ENCODE measurements around the gene CDON.

CDON gene

GRCh38 chr11:126104420-126104819 is 41.8 kb upstream of the CDON start:
- no peak overlapping the region for H3K27ac ChIP-seq (replicated peaks)
- peaks cover 2% of the 10 kb centered on the region for H3K27me3 ChIP-seq (ENCODE audit: insufficient read depth, poor library complexity, severe bottlenecking)
- no peak overlapping the region for H3K4me3 ChIP-seq (replicated peaks; ENCODE audit: insufficient read depth, low read length)

GRCh38 chr11:126103150-126103549 is 40.5 kb upstream of the CDON start:
- Histone ChIP-seq H3K27me3 (ENCODE audit: insufficient read depth, poor library complexity, severe bottlenecking) (peaks cover 2% of the 10 kb centered on the region), H3K27ac (replicated peaks) (no peak overlapping the region), H3K4me3 (replicated peaks; ENCODE audit: insufficient read depth, low read length) (no peak overlapping the region)
- TF ChIP-seq GABPA (IDR thresholded peaks at IDR 0.05; ENCODE audit: low read depth) (no peak), POLR2AphosphoS5 (IDR thresholded peaks at IDR 0.05; ENCODE audit: low read depth) (no peak), SPI1 (IDR thresholded peaks at IDR 0.05; ENCODE audit: borderline replicate concordance, low read depth) (no peak)
- TF ChIP-seq, protein P1, sequence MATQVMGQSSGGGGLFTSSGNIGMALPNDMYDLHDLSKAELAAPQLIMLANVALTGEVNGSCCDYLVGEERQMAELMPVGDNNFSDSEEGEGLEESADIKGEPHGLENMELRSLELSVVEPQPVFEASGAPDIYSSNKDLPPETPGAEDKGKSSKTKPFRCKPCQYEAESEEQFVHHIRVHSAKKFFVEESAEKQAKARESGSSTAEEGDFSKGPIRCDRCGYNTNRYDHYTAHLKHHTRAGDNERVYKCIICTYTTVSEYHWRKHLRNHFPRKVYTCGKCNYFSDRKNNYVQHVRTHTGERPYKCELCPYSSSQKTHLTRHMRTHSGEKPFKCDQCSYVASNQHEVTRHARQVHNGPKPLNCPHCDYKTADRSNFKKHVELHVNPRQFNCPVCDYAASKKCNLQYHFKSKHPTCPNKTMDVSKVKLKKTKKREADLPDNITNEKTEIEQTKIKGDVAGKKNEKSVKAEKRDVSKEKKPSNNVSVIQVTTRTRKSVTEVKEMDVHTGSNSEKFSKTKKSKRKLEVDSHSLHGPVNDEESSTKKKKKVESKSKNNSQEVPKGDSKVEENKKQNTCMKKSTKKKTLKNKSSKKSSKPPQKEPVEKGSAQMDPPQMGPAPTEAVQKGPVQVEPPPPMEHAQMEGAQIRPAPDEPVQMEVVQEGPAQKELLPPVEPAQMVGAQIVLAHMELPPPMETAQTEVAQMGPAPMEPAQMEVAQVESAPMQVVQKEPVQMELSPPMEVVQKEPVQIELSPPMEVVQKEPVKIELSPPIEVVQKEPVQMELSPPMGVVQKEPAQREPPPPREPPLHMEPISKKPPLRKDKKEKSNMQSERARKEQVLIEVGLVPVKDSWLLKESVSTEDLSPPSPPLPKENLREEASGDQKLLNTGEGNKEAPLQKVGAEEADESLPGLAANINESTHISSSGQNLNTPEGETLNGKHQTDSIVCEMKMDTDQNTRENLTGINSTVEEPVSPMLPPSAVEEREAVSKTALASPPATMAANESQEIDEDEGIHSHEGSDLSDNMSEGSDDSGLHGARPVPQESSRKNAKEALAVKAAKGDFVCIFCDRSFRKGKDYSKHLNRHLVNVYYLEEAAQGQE (IDR thresholded peaks at IDR 0.05; ENCODE audit: insufficient replicate concordance, low read depth) = no peak
- TF ChIP-seq, protein P2, sequence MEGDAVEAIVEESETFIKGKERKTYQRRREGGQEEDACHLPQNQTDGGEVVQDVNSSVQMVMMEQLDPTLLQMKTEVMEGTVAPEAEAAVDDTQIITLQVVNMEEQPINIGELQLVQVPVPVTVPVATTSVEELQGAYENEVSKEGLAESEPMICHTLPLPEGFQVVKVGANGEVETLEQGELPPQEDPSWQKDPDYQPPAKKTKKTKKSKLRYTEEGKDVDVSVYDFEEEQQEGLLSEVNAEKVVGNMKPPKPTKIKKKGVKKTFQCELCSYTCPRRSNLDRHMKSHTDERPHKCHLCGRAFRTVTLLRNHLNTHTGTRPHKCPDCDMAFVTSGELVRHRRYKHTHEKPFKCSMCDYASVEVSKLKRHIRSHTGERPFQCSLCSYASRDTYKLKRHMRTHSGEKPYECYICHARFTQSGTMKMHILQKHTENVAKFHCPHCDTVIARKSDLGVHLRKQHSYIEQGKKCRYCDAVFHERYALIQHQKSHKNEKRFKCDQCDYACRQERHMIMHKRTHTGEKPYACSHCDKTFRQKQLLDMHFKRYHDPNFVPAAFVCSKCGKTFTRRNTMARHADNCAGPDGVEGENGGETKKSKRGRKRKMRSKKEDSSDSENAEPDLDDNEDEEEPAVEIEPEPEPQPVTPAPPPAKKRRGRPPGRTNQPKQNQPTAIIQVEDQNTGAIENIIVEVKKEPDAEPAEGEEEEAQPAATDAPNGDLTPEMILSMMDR (IDR thresholded peaks at IDR 0.05; ENCODE audit: insufficient read depth, low read length) = no peak
- no peak for DNase-seq (ENCODE audit: low read depth in 1 of 2, low spot score in 1 of 2)

More at GRCh38 chr11:126104420-126104819, 41.8 kb upstream of the CDON start:
- DNase-seq (ENCODE audit: low read depth in 1 of 2, low spot score in 1 of 2) = no peak
- TF ChIP-seq, protein P1 (IDR thresholded peaks at IDR 0.05; ENCODE audit: insufficient replicate concordance, low read depth) = no peak
- TF ChIP-seq, protein P2 (IDR thresholded peaks at IDR 0.05; ENCODE audit: insufficient read depth, low read length) = no peak
- TF ChIP-seq GABPA (IDR thresholded peaks at IDR 0.05; ENCODE audit: low read depth) = no peak
- TF ChIP-seq POLR2AphosphoS5 (IDR thresholded peaks at IDR 0.05; ENCODE audit: low read depth) = no peak
- TF ChIP-seq SPI1 (IDR thresholded peaks at IDR 0.05; ENCODE audit: borderline replicate concordance, low read depth) = no peak

DNA sequence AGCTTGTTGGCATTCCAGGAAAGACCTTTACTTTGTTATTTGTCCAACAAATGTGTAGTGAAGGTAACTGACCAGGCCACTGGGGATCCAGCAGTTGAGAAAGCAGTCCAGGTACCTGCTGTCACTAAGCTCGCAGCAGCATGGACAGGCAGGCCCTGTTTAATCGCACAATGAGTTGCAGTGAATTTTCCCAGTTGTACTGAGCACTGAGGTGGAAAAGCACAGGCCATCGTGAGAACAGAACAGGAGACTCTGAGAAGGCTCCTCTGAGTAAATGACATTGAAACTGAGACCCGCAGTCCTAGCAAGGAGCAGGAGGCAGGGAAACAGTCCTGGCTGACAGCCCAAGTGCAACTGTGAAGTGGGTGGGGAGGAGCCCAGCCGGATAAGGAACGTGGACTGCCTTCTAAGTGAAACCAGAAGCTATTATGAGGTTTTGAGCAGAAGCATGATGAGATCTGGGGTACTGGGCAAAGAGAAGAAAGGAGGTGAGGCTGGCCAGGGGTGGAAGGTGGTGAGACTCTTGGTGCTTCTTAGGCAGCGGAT is 39.8 kb upstream of the CDON start:
- Histone ChIP-seq H3K4me3 (replicated peaks; ENCODE audit: insufficient read depth, low read length) (no peak overlapping the region), H3K27ac (replicated peaks) (no peak overlapping the region), H3K27me3 (ENCODE audit: insufficient read depth, poor library complexity, severe bottlenecking) (peaks cover 2% of the 10 kb centered on the region)
- TF ChIP-seq GABPA (IDR thresholded peaks at IDR 0.05; ENCODE audit: low read depth) = no peak
- TF ChIP-seq SPI1 (IDR thresholded peaks at IDR 0.05; ENCODE audit: borderline replicate concordance, low read depth) = no peak
- TF ChIP-seq, protein P2 (IDR thresholded peaks at IDR 0.05; ENCODE audit: insufficient read depth, low read length) = no peak
- TF ChIP-seq POLR2AphosphoS5 (IDR thresholded peaks at IDR 0.05; ENCODE audit: low read depth) = no peak
- TF ChIP-seq, protein P1 (IDR thresholded peaks at IDR 0.05; ENCODE audit: insufficient replicate concordance, low read depth) = no peak
- DNase-seq (ENCODE audit: low read depth in 1 of 2, low spot score in 1 of 2) = no peak

Measured in HL-60 (cell line).